GM12878 (cell line): ENCODE measurements around the gene ZDHHC14. TPM values are rescaled to one million over a fixed set of nuclear protein-coding genes. Genes with fewer than 3 reads are reported as not detected.

Experiments
- ATAC-seq: fragments of 200-7000 bp; cut with Tn5 transposase; 3 replicates; pipeline ENCODE4 v1.9.1; 2020; ENCODE audit warnings: mild to moderate bottlenecking, moderate library complexity
- BruUV-seq: library from RNA; stranded (reverse); fragments of 400-500 nt; replicated peaks from 2 replicates; lab custom pipeline; 2021; lab: Mats Ljungman, UMichigan
- CTCF ChIA-PET: fragments of 300-600 bp; sonication (Branson Sonifier 250); formaldehyde crosslinking; extraction: SDS; loops from one replicate; lab custom pipeline; 2021; ENCODE audit warnings: inconsistent platforms; lab: Yijun Ruan, JAX
- POLR2A ChIA-PET: fragments of 350-600 bp; formaldehyde crosslinking; extraction: SDS; loops from one replicate; lab custom pipeline; 2021; ENCODE audit warnings: inconsistent platforms; lab: Charles Lee
- RAD21 ChIA-PET: fragments of 300-600 bp; sonication (Branson Sonifier 250); formaldehyde crosslinking; loops from one replicate; lab custom pipeline; 2023; ENCODE audit warnings: antibody characterized with exemption; ENCODE audit not compliant: unreplicated experiment; lab: Charles Lee
- SMC1A ChIA-PET: fragments of 300-600 bp; sonication (Branson Sonifier 250); formaldehyde crosslinking; loops from one replicate; lab custom pipeline; 2023; ENCODE audit not compliant: unreplicated experiment, uncharacterized antibody; lab: Charles Lee
- DNase-seq: peaks from one replicate; pipeline ENCODE4 v3.0.0-alpha.2; 2011; ENCODE audit warnings: low read depth, low spot score
- FAIRE-seq: peaks from 3 replicates; lab custom pipeline; 2011; peaks lifted over from hg19 to GRCh38; lab: Jason Lieb, UNC
- H2AFZ ChIP-seq: 2 replicates; pipeline ENCODE4 v1.6.0; 2011; ENCODE audit warnings: low read depth, low read length, control low read depth; ENCODE audit not compliant: control insufficient read depth
- H3K27ac ChIP-seq: 2 replicates; pipeline ENCODE4 v1.5.1; 2011; ENCODE audit warnings: control low read depth; ENCODE audit not compliant: control insufficient read depth, insufficient read depth
- H3K27me3 ChIP-seq, 2 experiments: replicated peaks in 1 of 2; 2 replicates each; pipeline versions ENCODE4 v1.6.0 to v1.6.1; 2011; ENCODE audit warnings: low read length in 1 of 2; ENCODE audit not compliant: control insufficient read depth in 2 of 2, insufficient read depth in 2 of 2
- H3K36me3 ChIP-seq, 2 experiments: 2 replicates each; pipeline ENCODE4 v1.5.1; 2011; ENCODE audit warnings: low read length in 1 of 2; ENCODE audit not compliant: control insufficient read depth in 2 of 2, insufficient read depth in 2 of 2
- H3K4me1 ChIP-seq: 2 replicates; pipeline ENCODE4 v1.6.1; 2011; ENCODE audit warnings: mild to moderate bottlenecking, low read length, moderate library complexity, mixed read lengths; ENCODE audit not compliant: control insufficient read depth, insufficient read depth
- H3K4me2 ChIP-seq: 2 replicates; pipeline ENCODE4 v1.6.0; 2011; ENCODE audit warnings: control low read depth; ENCODE audit not compliant: control insufficient read depth, insufficient read depth
- H3K4me3 ChIP-seq: fragments of 200-600 bp; sonication (generic); 2 replicates; pipeline ENCODE4 v1.5.1; 2016
- H3K79me2 ChIP-seq: 2 replicates; pipeline ENCODE4 v1.6.0; 2011; ENCODE audit warnings: low read length; ENCODE audit not compliant: control insufficient read depth, insufficient read depth
- H3K9ac ChIP-seq: 2 replicates; pipeline ENCODE4 v1.8.0; 2011; ENCODE audit warnings: low read length, control low read depth, mixed read lengths; ENCODE audit not compliant: control insufficient read depth, insufficient read depth
- H3K9me3 ChIP-seq: replicated peaks from 3 replicates; pipeline ENCODE4 v1.5.1; 2011; ENCODE audit warnings: mild to moderate bottlenecking, low read length; ENCODE audit not compliant: control insufficient read depth, insufficient read depth
- H4K20me1 ChIP-seq: 2 replicates; pipeline ENCODE4 v1.6.0; 2011; ENCODE audit not compliant: control insufficient read depth, insufficient read depth
- CBX5 ChIP-seq: sonication (generic); IDR thresholded peaks from 2 replicates; pipeline ENCODE4 v1.6.1; 2016; ENCODE audit warnings: low read depth, moderate library complexity, mild to moderate bottlenecking, inconsistent platforms
- CREM ChIP-seq: IDR thresholded peaks from 2 replicates; pipeline ENCODE4 v1.6.1; 2014; ENCODE audit warnings: antibody characterized with exemption, low read depth
- DPF2 ChIP-seq: fragments of 450-650 bp; IDR thresholded peaks from 2 replicates; pipeline ENCODE4 v1.6.1; 2017; ENCODE audit warnings: mild to moderate bottlenecking
- EGR1 ChIP-seq, 2 experiments: IDR thresholded peaks; 1 replicate in 1 of 2; 2 replicates in 1 of 2; pipeline ENCODE4 v1.6.1; 2011 to 2012; ENCODE audit warnings: low read depth in 2 of 2, low read length in 2 of 2, borderline replicate concordance in 1 of 2, mild to moderate bottlenecking in 1 of 2, moderate library complexity in 1 of 2
- GATAD2B ChIP-seq: fragments of 450-650 bp; conservative IDR thresholded peaks from 2 replicates; pipeline ENCODE4 v1.6.1; 2017; ENCODE audit warnings: low read depth, mild to moderate bottlenecking, moderate library complexity
- HDAC2 ChIP-seq: fragments of 200-600 bp; sonication (generic); IDR thresholded peaks from 2 replicates; pipeline ENCODE4 v1.6.1; 2017
- HDAC6 ChIP-seq: fragments of 200-600 bp; sonication (generic); IDR thresholded peaks from one replicate; pipeline ENCODE4 v1.8.0; 2017; ENCODE audit warnings: antibody characterized with exemption; ENCODE audit not compliant: unreplicated experiment
- IRF4 ChIP-seq: IDR thresholded peaks from 2 replicates; pipeline ENCODE4 v1.6.1; 2011; ENCODE audit warnings: low read depth, low read length
- JUNB ChIP-seq: IDR thresholded peaks from 2 replicates; pipeline ENCODE4 v1.6.1; 2016; ENCODE audit warnings: antibody characterized with exemption, mild to moderate bottlenecking
- MEF2B ChIP-seq: fragments of 450-650 bp; IDR thresholded peaks from 2 replicates; pipeline ENCODE4 v1.6.1; 2018; ENCODE audit warnings: mild to moderate bottlenecking, moderate library complexity; ENCODE audit not compliant: partially characterized antibody, poor library complexity, severe bottlenecking
- MTA3 ChIP-seq: IDR thresholded peaks from 2 replicates; pipeline ENCODE4 v1.6.1; 2012; ENCODE audit warnings: low read length, inconsistent platforms, borderline replicate concordance
- NRF1 ChIP-seq: conservative IDR thresholded peaks from 2 replicates; pipeline ENCODE4 v1.6.1; 2011; ENCODE audit warnings: mild to moderate bottlenecking, low read depth, low read length, improper control_type of control experiment
- POLR2AphosphoS2 ChIP-seq: IDR thresholded peaks from 2 replicates; pipeline ENCODE4 v1.6.1; 2011; ENCODE audit warnings: low read depth, mild to moderate bottlenecking, low read length, improper control_type of control experiment, moderate library complexity
- SIN3A ChIP-seq: IDR thresholded peaks from 2 replicates; pipeline ENCODE4 v1.6.1; 2012; ENCODE audit warnings: low read depth, low read length, improper control_type of control experiment
- SMAD5 ChIP-seq: IDR thresholded peaks from 2 replicates; pipeline ENCODE4 v1.6.1; 2016; ENCODE audit warnings: antibody characterized with exemption, low read depth
- STAT3 ChIP-seq: IDR thresholded peaks from 2 replicates; pipeline ENCODE4 v1.6.1; 2011; ENCODE audit warnings: low read depth, low read length, improper control_type of control experiment
- TBL1XR1 ChIP-seq: IDR thresholded peaks from 2 replicates; pipeline ENCODE4 v1.6.1; 2012; ENCODE audit warnings: low read depth, low read length, improper control_type of control experiment
- ZNF217 ChIP-seq: fragments of 450-650 bp; IDR thresholded peaks from 2 replicates; pipeline ENCODE4 v1.6.1; 2017; ENCODE audit warnings: antibody characterized with exemption, mild to moderate bottlenecking
- WGBS: methylation state at CpG from one replicate; pipeline ENCODE4 v1.1.6; 2016; ENCODE audit warnings: low lambda C conversion rate; ENCODE audit not compliant: insufficient replicate concordance, insufficient coverage; ENCODE audit errors: missing lambda C conversion rate; 5-methylcytosine and 5-hydroxymethylcytosine counted together
- in situ Hi-C: fragments of 300-500 bp; cut with MboI; formaldehyde crosslinking; loops from 9 replicates; pipeline ENCODE4 v1.14.3; 2018; ENCODE audit warnings: mixed read lengths
- intact Hi-C: fragments of 100-400 bp; cut with micrococcal nuclease; formaldehyde crosslinking; loops from one replicate; pipeline ENCODE4 v1.14.2; 2022; ENCODE audit not compliant: unreplicated experiment
- polyA plus RNA-seq, 11 experiments: library from polyadenylated mRNA; depleted of rRNA in 4 of 11; unstranded in 6 of 11; stranded (reverse) in 5 of 11; fragments of >200 nt; fragmentation: Nextera tagmentation in 4 of 11; fragmentation: Illumina TruSeq in 1 of 11; extraction: Ambion mirVana in 4 of 11; extraction: Trizol in 1 of 11; gene quantifications; 1 replicate in 1 of 11; 2 replicates in 10 of 11; pipeline versions ENCODE4 v1.2.1 to v1.2.3, GENCODE V29; 2011 to 2016; ENCODE audit warnings: inconsistent platforms in 2 of 11, missing spikeins in 2 of 11, low read depth in 1 of 11
- total RNA-seq, 4 experiments: library from RNA; depleted of rRNA in 3 of 4; stranded (reverse); fragments of >200 nt in 3 of 4; fragmentation: Illumina TruSeq in 1 of 4; extraction: Trizol in 1 of 4; gene quantifications; 2 replicates each; pipeline versions ENCODE4 v1.2.1 to v1.2.3, GENCODE V29; 2013 to 2021
- TF ChIP-seq, protein P1 (sequence below): IDR thresholded peaks from 2 replicates; pipeline ENCODE4 v1.6.1; 2012; ENCODE audit warnings: low read depth, low read length, improper control_type of control experiment
- TF ChIP-seq, protein P2 (sequence below): fragments of 450-650 bp; formaldehyde crosslinking; IDR thresholded peaks from 2 replicates; pipeline ENCODE4 v1.5.0; 2022; ENCODE audit warnings: mild to moderate bottlenecking, missing genetic modification characterization

The ZDHHC14 gene
- total and polyA plus RNA-seq, 10 of the 15 experiments (the other 5 are each of a cell fraction or from before 2014, with no cell fraction given): 0.15 to 16.0 (median 0.76) TPM; not detected in 1

- no peak for TF ChIP-seq NRF1
- no peak for TF ChIP-seq MEF2B
- no peak for TF ChIP-seq JUNB
- no peak for TF ChIP-seq IRF4
- TF ChIP-seq HDAC2: no peak
- TF ChIP-seq DPF2: no peak
These were observed 55.4 kb downstream of the ZDHHC14 start (continued) for GRCh38 chr6:157436219-157436943.

GRCh38 chr6:157436944-157437336 is 56.0 kb downstream of the ZDHHC14 start:
- H3K9ac ChIP-seq: no peak overlapping the region
- FAIRE-seq (no peak), ATAC-seq (no peak), DNase-seq (no peak)
- no peaks in the 10 kb centered on the region for H3K36me3 ChIP-seq
- ChIA-PET SMC1A (no interaction called here), RAD21 (no interaction called here), CTCF (no interaction called here), POLR2A (no interaction called here)
- peaks cover 10% of the 10 kb centered on the region; the same call in 2 of the 3 replicates for H3K9me3 ChIP-seq
- no peak overlapping the region for H3K27ac ChIP-seq
- H3K4me2 ChIP-seq: no peak overlapping the region
- H4K20me1 ChIP-seq: no peaks in the 10 kb centered on the region
- H3K4me1 ChIP-seq: no peaks in the 10 kb centered on the region
- H2AFZ ChIP-seq: no peak overlapping the region
- BruUV-seq: no TSS peak
- WGBS: 38% methylated on average over 4 of the region's 4 CpGs
- intact Hi-C loops (no loop called here), in situ Hi-C loops (no loop called here)
- no peaks in the 10 kb centered on the region for H3K27me3 ChIP-seq
- TF ChIP-seq EGR1 (IDR thresholded peaks at IDR 0.05; ENCODE audit: borderline replicate concordance in 1 of 2, low read depth in 2 of 2, low read length in 2 of 2) (no peak), HDAC6 (no peak), POLR2AphosphoS2 (no peak), STAT3 (no peak), SMAD5 (no peak), MTA3 (no peak), SIN3A (no peak), GATAD2B (no peak), CREM (no peak), ZNF217 (no peak), TBL1XR1 (no peak), CBX5 (no peak)
- TF ChIP-seq, protein P1, sequence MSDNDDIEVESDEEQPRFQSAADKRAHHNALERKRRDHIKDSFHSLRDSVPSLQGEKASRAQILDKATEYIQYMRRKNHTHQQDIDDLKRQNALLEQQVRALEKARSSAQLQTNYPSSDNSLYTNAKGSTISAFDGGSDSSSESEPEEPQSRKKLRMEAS: no peak
- TF ChIP-seq, protein P2, sequence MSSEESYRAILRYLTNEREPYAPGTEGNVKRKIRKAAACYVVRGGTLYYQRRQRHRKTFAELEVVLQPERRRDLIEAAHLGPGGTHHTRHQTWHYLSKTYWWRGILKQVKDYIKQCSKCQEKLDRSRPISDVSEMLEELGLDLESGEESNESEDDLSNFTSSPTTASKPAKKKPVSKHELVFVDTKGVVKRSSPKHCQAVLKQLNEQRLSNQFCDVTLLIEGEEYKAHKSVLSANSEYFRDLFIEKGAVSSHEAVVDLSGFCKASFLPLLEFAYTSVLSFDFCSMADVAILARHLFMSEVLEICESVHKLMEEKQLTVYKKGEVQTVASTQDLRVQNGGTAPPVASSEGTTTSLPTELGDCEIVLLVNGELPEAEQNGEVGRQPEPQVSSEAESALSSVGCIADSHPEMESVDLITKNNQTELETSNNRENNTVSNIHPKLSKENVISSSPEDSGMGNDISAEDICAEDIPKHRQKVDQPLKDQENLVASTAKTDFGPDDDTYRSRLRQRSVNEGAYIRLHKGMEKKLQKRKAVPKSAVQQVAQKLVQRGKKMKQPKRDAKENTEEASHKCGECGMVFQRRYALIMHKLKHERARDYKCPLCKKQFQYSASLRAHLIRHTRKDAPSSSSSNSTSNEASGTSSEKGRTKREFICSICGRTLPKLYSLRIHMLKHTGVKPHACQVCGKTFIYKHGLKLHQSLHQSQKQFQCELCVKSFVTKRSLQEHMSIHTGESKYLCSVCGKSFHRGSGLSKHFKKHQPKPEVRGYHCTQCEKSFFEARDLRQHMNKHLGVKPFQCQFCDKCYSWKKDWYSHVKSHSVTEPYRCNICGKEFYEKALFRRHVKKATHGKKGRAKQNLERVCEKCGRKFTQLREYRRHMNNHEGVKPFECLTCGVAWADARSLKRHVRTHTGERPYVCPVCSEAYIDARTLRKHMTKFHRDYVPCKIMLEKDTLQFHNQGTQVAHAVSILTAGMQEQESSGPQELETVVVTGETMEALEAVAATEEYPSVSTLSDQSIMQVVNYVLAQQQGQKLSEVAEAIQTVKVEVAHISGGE (CRISPR knock-in tag): no peak
- H3K4me3 ChIP-seq: no peak overlapping the region
- no peaks in the 10 kb centered on the region for H3K79me2 ChIP-seq
